RKO (cell line): ENCODE measurements around the gene KRI1.
"Not testable (repeated sequence)": the region's sequence is repeated elsewhere in the genome, so short reads cannot be mapped to it uniquely, and the experiment has no call there.

Experiments
- DNase-seq: peaks from one replicate; pipeline ENCODE4 v3.0.0-alpha.2; 2016; ENCODE audit warnings: low spot score

KRI1 gene

DNA sequence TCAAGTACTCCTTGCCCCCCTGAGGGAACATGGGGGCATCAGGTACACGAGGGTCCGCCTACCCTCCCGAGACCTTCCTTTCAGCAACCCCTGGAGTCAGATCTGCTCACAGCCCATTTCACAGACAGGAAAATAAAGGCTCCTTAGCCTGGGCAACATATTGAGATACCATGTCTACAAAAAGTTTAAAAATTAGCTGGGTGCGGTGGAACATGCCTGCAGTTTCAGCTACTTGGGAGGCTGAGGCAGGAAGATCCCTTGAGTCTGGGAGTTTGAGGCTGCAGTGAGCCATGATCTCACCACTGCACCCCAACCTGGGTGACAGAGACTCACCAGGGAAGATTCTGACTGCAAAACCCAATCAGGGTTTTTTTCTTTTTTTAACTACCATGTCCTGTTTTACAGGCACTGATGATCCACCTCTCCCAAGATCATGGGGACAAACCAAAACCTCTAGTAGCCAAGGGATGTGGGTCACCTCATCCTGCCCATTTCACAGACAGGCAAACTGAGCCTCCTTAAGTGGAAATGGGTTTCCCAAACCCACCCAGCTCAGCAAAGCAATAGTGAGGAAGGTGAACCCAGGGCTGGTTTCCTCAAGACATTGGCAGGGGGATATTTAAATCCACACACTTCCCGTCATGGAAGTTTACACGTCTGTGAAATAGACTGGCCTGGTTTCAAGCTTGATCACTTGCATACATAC is 9.4 kb upstream of the KRI1 start:
- DNase-seq: no peak

DNA sequence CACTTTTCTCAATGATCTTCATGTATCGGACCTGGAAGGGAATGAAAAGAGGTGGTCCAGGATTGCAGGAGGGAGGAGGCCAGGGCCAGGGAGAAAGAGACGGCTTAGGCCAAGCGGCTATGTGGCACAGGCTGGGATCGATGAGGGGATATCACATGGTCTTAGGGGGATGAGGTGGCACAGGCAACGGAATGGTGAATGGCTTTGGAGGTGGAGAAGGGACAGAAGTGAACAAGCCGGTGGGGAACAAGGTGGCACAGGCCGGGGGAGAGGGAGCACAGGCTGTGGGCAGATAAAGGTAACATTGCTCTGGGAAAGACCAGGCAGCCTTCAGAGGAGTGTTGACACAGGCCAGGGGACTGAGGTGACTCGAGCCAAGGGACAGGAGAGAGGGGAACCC is 8.7 kb upstream of the KRI1 start:
- DNase-seq: no peak

DNA sequence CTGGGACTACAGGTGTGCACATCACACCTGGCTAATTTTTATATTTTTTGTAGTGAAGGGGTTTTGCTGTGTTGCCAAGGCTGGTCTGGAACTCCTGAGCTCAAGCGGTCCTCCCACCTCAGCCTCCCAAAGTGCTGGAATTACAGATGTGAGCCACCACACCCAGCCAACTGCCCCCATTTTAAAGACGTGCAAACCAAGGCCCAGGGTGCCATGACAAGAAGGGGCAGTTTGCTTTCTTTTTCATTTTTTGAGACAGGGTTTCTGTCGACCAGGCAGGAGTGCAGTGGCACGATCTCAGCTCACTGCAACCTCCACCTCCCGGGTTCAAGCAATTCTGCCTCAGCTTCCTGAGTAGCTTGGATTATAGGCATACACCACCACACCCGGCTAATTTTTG is 8.0 kb upstream of the KRI1 start:
- DNase-seq: not testable (repeated sequence)

- DNase-seq: peak; percentile 99
These were observed 3.2 kb upstream of the KRI1 start, which contains the start of gene CDKN2D for GRCh38 chr19:10568826-10569651. CDKN2D (minus strand) TSS chr19:10568979; CDS start chr19:10568653, 326 bp downstream.

DNA sequence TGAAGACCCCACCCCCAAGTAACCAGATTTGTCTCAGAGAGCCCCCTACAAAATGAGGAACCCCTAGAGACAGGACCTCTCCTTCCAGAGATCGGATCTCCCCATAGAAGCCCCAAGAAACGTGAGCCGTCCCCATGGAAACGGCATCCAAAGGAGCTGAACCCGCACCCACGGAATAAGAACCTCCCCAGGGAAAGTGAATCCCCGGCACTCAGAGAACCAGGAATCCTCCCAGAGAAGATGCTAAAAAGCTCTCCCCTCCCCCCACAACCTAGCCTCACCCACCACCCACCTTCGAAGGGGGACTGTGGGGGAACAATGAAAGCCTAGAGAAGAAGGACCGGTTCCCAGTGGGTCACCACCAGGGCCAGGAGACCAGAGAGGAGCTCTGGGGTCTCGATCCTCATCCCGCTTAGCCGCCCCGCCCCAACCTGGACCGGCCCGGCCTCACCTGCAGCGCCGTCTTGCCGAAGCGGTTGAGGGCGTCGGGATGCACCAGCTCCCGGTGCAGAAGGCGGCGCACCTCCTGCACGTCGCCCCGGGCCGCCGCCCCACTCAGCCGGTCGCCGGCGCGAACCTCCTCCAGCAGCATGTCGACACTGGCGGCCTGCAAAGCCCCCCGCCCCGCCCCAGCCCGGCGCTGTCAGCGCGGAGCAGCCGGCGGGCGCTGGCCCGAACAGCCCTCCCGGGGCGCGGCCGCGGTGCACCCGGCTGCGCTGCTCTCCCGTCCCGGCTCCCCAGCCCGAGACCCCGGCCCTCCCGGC is 2.4 kb upstream of the KRI1 start:
- peak; percentile 42 for DNase-seq

- no peak for DNase-seq
These were observed 1.8 kb upstream of the KRI1 start for GRCh38 chr19:10567656-10568055.

DNA sequence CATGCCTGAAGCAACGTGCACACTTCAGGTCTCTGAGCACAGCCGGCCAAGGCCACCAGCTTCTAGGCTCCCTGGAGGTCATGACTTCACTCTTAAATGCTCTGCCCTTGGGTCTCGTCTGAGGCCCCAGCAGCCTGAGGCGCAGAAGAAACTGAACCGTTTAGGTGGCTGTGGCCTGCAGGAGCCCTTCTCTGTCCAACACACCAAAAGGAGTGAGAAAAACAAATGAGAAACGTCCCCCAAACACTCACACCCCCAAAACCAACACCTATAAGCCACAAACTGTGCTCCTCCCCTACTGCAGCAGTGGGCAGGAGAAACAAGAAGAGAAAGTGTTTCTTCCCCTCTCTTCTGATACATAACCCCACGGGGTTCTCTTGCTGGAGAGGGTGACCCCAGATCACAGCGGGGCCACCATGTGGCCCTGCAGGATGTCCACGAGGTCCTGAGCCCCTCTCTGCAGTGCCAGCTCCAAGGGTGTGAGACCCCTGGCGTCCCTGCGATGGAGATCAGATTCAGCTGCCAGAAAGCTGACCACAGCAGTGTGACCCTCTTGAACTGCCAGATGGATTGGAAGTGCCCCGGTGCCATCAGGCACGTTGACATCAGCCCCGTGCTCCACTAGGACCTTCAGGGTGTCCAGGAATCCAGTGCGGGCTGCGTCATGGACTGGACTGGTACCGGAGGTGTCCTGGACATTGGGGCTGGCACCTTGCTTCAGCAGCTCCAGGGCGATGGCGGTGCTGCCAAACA is 1.0 kb upstream of the KRI1 start:
- no peak for DNase-seq

DNA sequence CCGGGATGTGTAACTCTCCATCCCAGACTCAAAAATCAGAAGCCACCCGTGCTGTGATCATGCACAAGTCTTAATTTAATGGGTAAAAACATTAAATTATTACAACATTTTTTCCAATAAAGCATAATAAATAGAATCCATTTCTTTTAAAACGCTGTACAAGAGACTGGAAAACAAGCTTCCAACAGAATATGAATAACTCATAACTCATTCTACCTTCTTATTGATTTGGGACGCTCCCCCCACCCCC is 523 bp upstream of the KRI1 start:
- no peak for DNase-seq

GRCh38 chr19:10565028-10565566 is 713 bp downstream of the KRI1 start:
- peak; percentile 81 for DNase-seq

DNA sequence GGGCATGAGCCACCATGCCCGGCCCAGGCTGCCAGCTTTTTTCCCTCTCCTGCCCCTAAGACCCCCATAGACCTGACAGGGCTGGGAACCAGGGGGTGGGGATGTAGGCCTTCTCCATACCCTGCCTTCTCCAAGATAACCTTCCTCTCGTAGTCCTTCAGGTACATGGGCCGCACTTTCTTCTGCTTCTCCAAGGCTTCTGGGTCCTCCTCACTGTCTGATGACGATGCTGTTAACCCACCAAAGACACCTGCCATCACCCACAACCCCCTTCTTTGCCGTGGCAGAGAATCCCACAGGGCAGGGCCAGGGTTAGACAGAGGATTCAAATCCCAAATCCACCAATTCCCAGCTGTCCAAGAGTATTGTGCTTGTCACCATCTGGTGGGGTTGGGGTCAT is 3.2 kb downstream of the KRI1 start:
- no peak for DNase-seq

- DNase-seq: no peak
These were observed 5.7 kb downstream of the KRI1 start for GRCh38 chr19:10560154-10560553.

- DNase-seq: no peak
These were observed 8.1 kb downstream of the KRI1 start for GRCh38 chr19:10557603-10558197.

GRCh38 chr19:10555610-10555973 is 10.2 kb downstream of the KRI1 start:
- DNase-seq: no peak

- DNase-seq: no peak
These were observed 10.8 kb downstream of the KRI1 start for GRCh38 chr19:10554760-10555609.

DNA sequence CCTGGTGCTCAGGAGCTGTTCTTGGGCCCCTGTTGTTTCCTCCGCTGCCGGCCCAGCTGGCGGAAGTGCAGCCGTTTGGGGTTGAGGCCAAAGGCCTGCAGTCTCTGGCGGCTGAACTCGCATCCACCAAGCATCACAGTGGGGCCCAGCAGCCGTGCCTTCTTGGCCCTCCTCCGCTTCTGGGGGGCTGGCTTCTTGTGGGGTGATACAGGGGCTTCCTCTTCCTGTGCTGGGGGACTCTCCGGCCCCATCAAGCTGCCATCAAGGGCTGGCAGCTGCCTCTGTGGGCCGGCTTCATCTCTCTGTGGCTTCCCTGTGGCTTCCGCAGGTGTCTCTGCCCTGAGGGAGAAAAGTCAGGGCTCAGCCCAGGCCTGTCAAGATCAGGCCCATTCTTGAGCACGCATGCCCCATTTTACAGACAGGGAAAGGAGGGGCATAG is 11.8 kb downstream of the KRI1 start:
- no peak for DNase-seq

- no peak for DNase-seq
These were observed 12.6 kb downstream of the KRI1 start for GRCh38 chr19:10553087-10553667.

GRCh38 chr19:10552510-10553053 is 13.2 kb downstream of the KRI1 start:
- peak; percentile 46 for DNase-seq

GRCh38 chr19:10551698-10552301 is 14.0 kb downstream of the KRI1 start:
- DNase-seq: peak; percentile 74

DNA sequence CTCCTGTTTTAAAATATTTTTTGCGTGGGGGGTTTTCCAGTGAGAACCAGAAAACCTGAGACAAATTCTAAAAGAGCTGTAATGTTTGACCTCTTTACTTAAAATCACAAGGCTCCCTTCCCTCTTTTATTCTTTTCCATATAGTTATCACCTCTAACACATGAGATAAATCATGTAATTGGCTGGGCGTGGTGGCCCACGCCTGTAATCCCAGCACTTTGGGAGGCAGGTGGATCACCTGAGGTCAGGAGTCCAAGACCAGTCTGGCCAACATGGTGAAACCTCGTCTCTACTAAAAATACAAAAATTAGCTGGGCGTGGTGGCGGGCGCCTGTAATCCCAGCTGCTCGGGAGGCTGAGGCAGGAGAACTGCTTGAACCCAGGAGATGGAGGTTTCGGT is 14.8 kb downstream of the KRI1 start:
- DNase-seq: not testable (repeated sequence)
